ENCODE results near the gene CNTNAP2.

Gene CNTNAP2

DNA sequence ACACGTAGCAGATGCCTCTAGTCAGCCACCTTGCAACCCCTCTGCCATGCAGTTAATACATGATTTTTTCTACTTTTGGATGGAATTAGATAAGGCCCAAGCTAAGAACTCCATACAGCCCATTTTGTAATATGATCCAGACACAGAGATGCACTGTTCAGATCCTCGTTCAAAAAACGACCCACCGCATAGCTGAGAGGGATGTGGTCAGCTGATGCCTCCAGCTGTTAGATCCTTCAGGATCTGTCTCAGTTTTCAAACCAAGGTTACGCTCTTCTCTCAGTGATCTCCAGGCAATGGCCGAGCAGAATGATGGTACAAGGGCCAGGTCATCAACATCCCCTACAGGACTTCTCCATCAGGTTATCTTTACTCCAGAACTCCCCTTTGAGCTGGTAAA lies 1592.3 kb downstream of the CNTNAP2 start:
- Histone ChIP-seq H3K36me3 (ENCODE audit: low read length) (no peaks in the 10 kb centered on the region), H3K27me3 (ENCODE audit: low read length) (no peaks in the 10 kb centered on the region), H3F3A (ENCODE audit: insufficient read depth) (no peaks in the 10 kb centered on the region), H3K4me3 (ENCODE audit: insufficient read depth, low read length, poor library complexity, severe bottlenecking) (no peak overlapping the region), H3K4me2 (ENCODE audit: low read depth, low read length, poor library complexity, severe bottlenecking) (no peak overlapping the region), H2AFZ (ENCODE audit: low read depth, low read length, severe bottlenecking) (no peak overlapping the region), H3K27ac (ENCODE audit: low read depth, low read length) (no peak overlapping the region), H3K9me3 (ENCODE audit: insufficient read depth, low read length) (no peaks in the 10 kb centered on the region), H3K9ac (ENCODE audit: low read length) (no peak overlapping the region), H3K9me2 (replicated peaks; ENCODE audit: insufficient read depth, low read length) (no peaks in the 10 kb centered on the region), H3K79me2 (ENCODE audit: insufficient read depth, low read length) (no peaks in the 10 kb centered on the region), H4K20me1 (ENCODE audit: low read depth, low read length) (no peaks in the 10 kb centered on the region)
- no peak for TF ChIP-seq EZH2phosphoT487 (conservative IDR thresholded peaks at IDR 0.05; ENCODE audit: low read length)

DNA sequence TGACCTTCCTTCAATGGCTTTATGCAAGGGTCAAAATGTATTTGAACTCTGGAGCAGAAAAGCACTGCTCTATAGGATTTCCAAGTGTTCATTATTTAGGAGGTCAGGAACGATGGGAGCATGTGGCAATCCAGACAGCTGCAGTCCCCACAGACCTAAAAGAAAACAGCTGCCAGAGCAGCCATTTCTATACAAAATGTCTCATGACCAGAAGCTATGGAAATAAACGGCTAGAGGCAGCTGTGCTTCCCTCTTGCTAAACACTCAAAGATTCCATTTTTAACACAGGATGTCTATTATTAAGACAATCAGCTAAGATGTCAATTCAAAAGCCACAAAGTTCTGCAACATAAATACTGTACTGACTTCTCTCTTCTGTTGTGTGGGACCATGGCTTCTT lies 1594.8 kb downstream of the CNTNAP2 start:
- Histone ChIP-seq H3K79me2 (ENCODE audit: insufficient read depth, low read length) (no peaks in the 10 kb centered on the region), H3K27me3 (ENCODE audit: low read length) (no peaks in the 10 kb centered on the region), H3K27ac (ENCODE audit: low read depth, low read length) (no peak overlapping the region), H3K9me2 (replicated peaks; ENCODE audit: insufficient read depth, low read length) (no peaks in the 10 kb centered on the region), H3K4me2 (ENCODE audit: low read depth, low read length, poor library complexity, severe bottlenecking) (no peak overlapping the region), H3K9me3 (ENCODE audit: insufficient read depth, low read length) (no peaks in the 10 kb centered on the region), H3K36me3 (ENCODE audit: low read length) (no peaks in the 10 kb centered on the region), H3K4me3 (ENCODE audit: insufficient read depth, low read length, poor library complexity, severe bottlenecking) (no peak overlapping the region), H3F3A (ENCODE audit: insufficient read depth) (no peaks in the 10 kb centered on the region), H2AFZ (ENCODE audit: low read depth, low read length, severe bottlenecking) (no peak overlapping the region), H4K20me1 (ENCODE audit: low read depth, low read length) (no peaks in the 10 kb centered on the region), H3K9ac (ENCODE audit: low read length) (no peak overlapping the region)
- no peak for TF ChIP-seq EZH2phosphoT487 (conservative IDR thresholded peaks at IDR 0.05; ENCODE audit: low read length)
- no peak for TF ChIP-seq CTCF (IDR thresholded peaks at IDR 0.05; ENCODE audit: insufficient read depth, low read length, poor library complexity, severe bottlenecking)

GRCh38 chr7:147721962-147722830 lies 1605.6 kb downstream of the CNTNAP2 start:
- Histone ChIP-seq H3K27ac (ENCODE audit: low read depth, low read length) (no peak overlapping the region), H3K9me2 (replicated peaks; ENCODE audit: insufficient read depth, low read length) (no peaks in the 10 kb centered on the region), H3K79me2 (ENCODE audit: insufficient read depth, low read length) (no peaks in the 10 kb centered on the region), H4K20me1 (ENCODE audit: low read depth, low read length) (no peaks in the 10 kb centered on the region), H2AFZ (ENCODE audit: low read depth, low read length, severe bottlenecking) (no peak overlapping the region), H3K36me3 (ENCODE audit: low read length) (no peaks in the 10 kb centered on the region), H3K9ac (ENCODE audit: low read length) (no peak overlapping the region), H3K27me3 (ENCODE audit: low read length) (no peaks in the 10 kb centered on the region), H3K9me3 (ENCODE audit: insufficient read depth, low read length) (no peaks in the 10 kb centered on the region; the same call in 1 of the 2 replicates), H3K4me3 (ENCODE audit: insufficient read depth, low read length, poor library complexity, severe bottlenecking) (no peak overlapping the region), H3K4me2 (ENCODE audit: low read depth, low read length, poor library complexity, severe bottlenecking) (no peak overlapping the region), H3F3A (ENCODE audit: insufficient read depth) (no peaks in the 10 kb centered on the region)
- no peak for TF ChIP-seq CTCF (IDR thresholded peaks at IDR 0.05; ENCODE audit: insufficient read depth, low read length, poor library complexity, severe bottlenecking)
- no peak for TF ChIP-seq EZH2phosphoT487 (conservative IDR thresholded peaks at IDR 0.05; ENCODE audit: low read length)

GRCh38 chr7:147723536-147723935 lies 1606.9 kb downstream of the CNTNAP2 start:
- Histone ChIP-seq H2AFZ (ENCODE audit: low read depth, low read length, severe bottlenecking) (no peak overlapping the region), H3K79me2 (ENCODE audit: insufficient read depth, low read length) (no peaks in the 10 kb centered on the region), H3K9me2 (replicated peaks; ENCODE audit: insufficient read depth, low read length) (no peaks in the 10 kb centered on the region), H4K20me1 (ENCODE audit: low read depth, low read length) (no peaks in the 10 kb centered on the region), H3K27me3 (ENCODE audit: low read length) (no peaks in the 10 kb centered on the region), H3F3A (ENCODE audit: insufficient read depth) (no peaks in the 10 kb centered on the region), H3K36me3 (ENCODE audit: low read length) (no peaks in the 10 kb centered on the region), H3K9me3 (ENCODE audit: insufficient read depth, low read length) (no peaks in the 10 kb centered on the region; the same call in 1 of the 2 replicates), H3K27ac (ENCODE audit: low read depth, low read length) (no peak overlapping the region), H3K9ac (ENCODE audit: low read length) (no peak overlapping the region), H3K4me2 (ENCODE audit: low read depth, low read length, poor library complexity, severe bottlenecking) (no peak overlapping the region), H3K4me3 (ENCODE audit: insufficient read depth, low read length, poor library complexity, severe bottlenecking) (no peak overlapping the region)
- no peak for TF ChIP-seq EZH2phosphoT487 (conservative IDR thresholded peaks at IDR 0.05; ENCODE audit: low read length)
- TF ChIP-seq CTCF (IDR thresholded peaks at IDR 0.05; ENCODE audit: insufficient read depth, low read length, poor library complexity, severe bottlenecking): no peak
